ENCODE data around the gene PYGO2.
A peak's percentile ranks its signal among the peaks of the same experiment; 100 is the strongest.

Gene PYGO2

DNA sequence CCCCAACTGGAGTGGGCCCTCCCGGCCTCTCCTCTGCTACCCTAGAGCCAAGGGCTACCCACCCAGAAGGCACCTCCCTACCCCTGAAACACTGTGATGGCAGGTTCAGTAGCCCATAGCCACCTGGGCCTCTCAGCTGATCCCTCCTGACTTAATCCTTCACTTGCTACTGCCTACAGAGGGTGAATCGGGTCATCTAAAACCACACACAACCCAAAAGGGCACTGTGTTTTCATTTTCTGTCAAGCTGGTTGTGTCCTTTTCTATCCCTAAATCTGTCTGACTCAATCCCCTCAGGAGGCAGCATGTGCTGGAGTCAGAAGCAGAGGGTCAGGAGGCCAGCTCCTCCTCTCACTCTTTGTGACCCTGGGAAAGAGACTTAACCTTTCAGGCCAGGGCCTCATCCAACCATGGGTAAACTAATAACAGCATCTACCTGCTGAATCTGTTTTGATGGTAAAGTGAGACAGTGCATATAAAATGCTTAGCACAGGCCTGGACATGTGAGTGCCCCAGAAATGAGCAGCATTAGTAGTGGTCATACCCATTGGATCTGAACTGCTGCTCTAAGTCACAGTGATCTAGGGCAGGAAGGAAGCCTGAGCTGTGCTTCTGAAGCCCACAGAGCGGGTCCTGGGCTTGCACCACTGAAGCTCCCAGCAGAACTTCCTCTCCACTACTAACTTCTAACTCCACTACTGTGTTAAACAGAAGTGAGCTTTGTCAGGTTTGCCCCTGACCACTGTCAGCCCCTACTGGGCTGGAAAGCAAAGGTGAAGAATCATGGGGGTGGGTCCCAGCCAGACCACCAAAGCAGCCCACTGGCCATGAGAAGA, 36.0 kb downstream of the PYGO2 start:
- TF ChIP-seq, protein P1, sequence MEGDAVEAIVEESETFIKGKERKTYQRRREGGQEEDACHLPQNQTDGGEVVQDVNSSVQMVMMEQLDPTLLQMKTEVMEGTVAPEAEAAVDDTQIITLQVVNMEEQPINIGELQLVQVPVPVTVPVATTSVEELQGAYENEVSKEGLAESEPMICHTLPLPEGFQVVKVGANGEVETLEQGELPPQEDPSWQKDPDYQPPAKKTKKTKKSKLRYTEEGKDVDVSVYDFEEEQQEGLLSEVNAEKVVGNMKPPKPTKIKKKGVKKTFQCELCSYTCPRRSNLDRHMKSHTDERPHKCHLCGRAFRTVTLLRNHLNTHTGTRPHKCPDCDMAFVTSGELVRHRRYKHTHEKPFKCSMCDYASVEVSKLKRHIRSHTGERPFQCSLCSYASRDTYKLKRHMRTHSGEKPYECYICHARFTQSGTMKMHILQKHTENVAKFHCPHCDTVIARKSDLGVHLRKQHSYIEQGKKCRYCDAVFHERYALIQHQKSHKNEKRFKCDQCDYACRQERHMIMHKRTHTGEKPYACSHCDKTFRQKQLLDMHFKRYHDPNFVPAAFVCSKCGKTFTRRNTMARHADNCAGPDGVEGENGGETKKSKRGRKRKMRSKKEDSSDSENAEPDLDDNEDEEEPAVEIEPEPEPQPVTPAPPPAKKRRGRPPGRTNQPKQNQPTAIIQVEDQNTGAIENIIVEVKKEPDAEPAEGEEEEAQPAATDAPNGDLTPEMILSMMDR (IDR thresholded peaks at IDR 0.05; ENCODE audit: control insufficient read depth, extremely low read depth, insufficient read depth): no peak
- H3K4me3 ChIP-seq (ENCODE audit: low read depth, low read length): no peak overlapping the region

DNA sequence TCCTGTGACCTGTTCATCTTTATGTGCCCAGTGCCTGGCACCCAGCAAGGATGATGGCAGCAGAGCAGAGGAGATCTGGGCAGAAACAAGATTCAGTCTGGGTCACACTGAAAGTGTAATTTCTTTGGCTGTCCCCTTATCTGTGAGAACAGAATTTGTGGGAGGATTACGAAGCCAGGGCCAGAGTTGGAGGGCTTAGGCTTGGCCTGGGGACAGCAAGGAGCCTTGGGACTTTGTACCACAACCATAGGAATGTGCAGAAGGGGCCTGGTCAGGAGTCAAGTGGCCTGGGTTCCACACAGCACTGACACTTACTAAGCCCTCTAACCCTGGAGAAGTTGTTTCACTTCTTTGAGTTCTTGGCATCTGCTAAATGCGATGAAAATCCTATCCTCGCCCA, 37.9 kb downstream of the PYGO2 start:
- TF ChIP-seq, protein P1 (IDR thresholded peaks at IDR 0.05; ENCODE audit: control insufficient read depth, extremely low read depth, insufficient read depth): no peak
- no peak overlapping the region for H3K4me3 ChIP-seq (ENCODE audit: low read depth, low read length)
- DNase-seq (ENCODE audit: low read depth): no peak

More for the DNA sequence above, 36.0 kb downstream of the PYGO2 start:
- DNase-seq (ENCODE audit: low read depth): no peak

DNA sequence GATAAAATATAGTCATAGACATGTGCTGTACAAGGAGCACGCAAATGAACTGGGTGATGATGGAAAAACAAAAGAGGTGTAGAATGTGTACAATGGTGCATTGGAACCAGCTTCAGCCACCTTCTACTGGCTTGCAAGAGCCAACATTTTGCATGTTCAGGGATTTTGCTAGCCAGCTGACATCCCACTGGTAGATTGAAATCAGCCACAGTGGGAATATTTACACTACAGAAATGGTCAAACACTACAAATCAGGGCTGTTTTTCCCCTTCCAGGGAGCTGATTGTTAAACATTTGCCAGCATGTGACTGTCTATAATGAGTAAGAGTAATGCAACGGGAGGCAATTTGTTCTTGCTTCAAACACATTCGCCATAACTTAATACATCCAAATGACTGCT, 48.3 kb downstream of the PYGO2 start:
- H3K4me3 ChIP-seq (ENCODE audit: low read depth, low read length): no peak overlapping the region
- DNase-seq (ENCODE audit: low read depth): no peak
- TF ChIP-seq, protein P1 (IDR thresholded peaks at IDR 0.05; ENCODE audit: control insufficient read depth, extremely low read depth, insufficient read depth): no peak

DNA sequence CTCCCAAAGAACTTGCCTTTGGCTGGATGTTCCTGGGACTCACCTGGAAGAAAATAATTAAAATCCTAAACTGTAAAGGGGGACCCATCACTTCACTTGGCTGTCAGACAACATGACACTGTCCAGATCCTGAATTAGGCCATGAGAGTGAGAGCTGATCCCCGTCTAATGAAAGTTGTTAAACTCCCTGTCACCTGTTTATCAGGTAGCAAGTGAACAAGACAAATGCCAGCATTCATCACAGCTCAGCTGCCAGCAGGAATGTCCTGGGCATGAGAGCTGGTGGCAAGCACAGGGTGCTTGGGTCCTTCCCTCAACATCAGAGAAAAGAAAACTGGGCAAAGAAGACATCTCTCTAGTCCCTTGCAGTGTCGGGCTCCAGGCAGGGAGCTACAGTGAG, 48.8 kb downstream of the PYGO2 start:
- DNase-seq (ENCODE audit: low read depth): no peak
- TF ChIP-seq, protein P1 (IDR thresholded peaks at IDR 0.05; ENCODE audit: control insufficient read depth, extremely low read depth, insufficient read depth): no peak
- H3K4me3 ChIP-seq (ENCODE audit: low read depth, low read length): no peak overlapping the region

DNA sequence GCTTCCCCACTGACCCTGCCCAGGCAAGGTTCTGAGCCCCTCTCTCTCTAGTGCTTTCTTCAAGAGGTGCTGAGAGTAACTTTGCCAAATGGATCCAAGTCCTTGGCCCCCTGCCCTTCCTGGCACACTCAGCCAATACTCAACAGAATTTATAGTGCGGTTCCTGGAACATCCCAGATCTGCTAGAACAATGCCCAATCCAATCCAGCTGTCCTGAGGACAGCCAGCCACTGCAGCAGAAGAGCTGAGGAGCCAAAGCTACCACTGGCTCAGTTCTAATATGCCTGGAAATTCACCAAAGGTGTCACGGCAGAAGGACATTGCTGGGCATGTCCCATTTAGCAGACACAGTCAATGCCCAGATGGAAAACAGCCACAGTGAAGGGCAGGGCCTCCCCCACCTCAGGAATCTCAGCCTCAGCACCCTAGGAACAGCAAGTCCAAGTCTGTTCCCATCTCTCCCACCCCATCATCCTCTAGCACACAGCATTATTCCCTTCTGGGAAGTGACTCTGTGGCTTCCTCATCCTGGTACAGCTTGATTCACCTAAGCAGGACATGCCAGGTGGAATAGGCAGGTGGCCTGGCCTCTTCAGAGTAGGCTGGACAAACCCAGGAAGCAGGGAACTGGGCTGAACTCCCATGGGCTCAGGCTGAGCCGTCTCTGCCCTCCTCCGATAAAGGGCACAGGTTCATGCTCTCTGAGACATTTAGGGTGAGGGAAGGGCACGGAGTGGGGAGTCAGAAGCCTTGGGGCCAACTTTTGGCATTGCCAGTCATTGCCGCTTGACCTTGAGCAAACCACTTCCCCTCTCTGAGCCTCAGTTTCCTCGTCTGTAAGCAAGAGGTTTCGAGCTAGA, 49.7 kb downstream of the PYGO2 start:
- peak; percentile 42 for DNase-seq (ENCODE audit: low read depth)
- TF ChIP-seq, protein P1 (IDR thresholded peaks at IDR 0.05; ENCODE audit: control insufficient read depth, extremely low read depth, insufficient read depth): no peak
- H3K4me3 ChIP-seq (ENCODE audit: low read depth, low read length): no peak overlapping the region

DNA sequence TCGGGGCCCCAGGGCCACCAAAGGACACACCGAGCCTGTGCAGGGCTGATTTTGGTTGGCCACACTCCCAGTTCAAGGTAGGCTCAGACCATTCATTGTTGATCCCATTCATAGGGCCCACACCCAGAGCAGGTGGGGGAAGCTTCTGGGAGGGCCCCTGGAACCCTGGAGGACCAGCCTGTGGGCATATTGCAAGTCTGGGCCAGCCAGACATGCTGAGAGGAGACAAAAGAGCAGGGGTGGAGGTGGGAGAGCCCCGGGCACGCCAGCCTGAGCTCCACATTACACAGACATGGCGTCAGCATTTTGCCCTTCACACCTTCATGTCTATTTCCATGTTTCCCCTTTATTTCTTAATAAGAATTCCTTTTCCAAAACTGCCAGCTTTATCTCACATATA, 50.7 kb downstream of the PYGO2 start:
- no peak overlapping the region for H3K4me3 ChIP-seq (ENCODE audit: low read depth, low read length)
- DNase-seq (ENCODE audit: low read depth): no peak
- TF ChIP-seq, protein P1 (IDR thresholded peaks at IDR 0.05; ENCODE audit: control insufficient read depth, extremely low read depth, insufficient read depth): no peak

Data from LNCaP clone FGC (cell line).